ENCODE measurements around the gene SPATA24. TPM values are rescaled to one million over a fixed set of nuclear protein-coding genes. Genes with fewer than 3 reads are reported as not detected.
A peak's percentile ranks its signal among the peaks of the same experiment; 100 is the strongest.

Gene SPATA24
- total RNA-seq, 1 experiment from 2014 or later = 4.6 TPM

DNA sequence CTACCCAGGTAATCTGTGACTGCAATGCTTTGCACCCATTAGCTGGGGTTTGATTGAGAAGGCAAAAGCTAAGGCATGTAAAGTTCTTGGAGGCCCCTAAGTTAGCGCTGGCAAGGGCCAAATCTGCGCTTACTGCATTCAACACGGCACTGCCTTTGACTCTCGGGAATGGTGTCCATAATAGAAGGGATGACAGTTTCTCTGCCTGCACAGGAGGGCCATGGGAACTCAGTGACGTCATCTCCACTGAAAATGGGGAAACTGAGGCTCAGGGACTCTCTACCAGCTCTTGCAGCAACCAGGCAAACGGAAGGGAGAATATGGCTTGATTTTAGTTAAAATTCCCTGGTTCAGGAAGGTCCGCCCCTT lies 487 bp downstream of the SPATA24 start:
- H3K27me3 ChIP-seq (ENCODE audit: low read length) = no peaks in the 10 kb centered on the region
- no peaks in the 10 kb centered on the region for H4K20me1 ChIP-seq (ENCODE audit: insufficient read depth, low read depth, low read length)
- no peaks in the 10 kb centered on the region for H3K9me3 ChIP-seq (ENCODE audit: low read length)
- H2AFZ ChIP-seq (ENCODE audit: low read length) = 0 out of 2 replicates have a peak overlapping the region, but pooled peaks have one; percentile 26
- peak overlapping the region; percentile 77 for H3K27ac ChIP-seq (ENCODE audit: low read length)
- peak overlapping the region; percentile 71 for H3K9ac ChIP-seq (ENCODE audit: low read length)
- peak; percentile 55 for DNase-seq
- H3K36me3 ChIP-seq (ENCODE audit: insufficient read depth, low read length) = no peaks in the 10 kb centered on the region
- peak overlapping the region; percentile 70 for H3K4me3 ChIP-seq (ENCODE audit: low read length)
- H3K79me2 ChIP-seq (ENCODE audit: low read length) = no peaks in the 10 kb centered on the region
- H3K9me2 ChIP-seq (replicated peaks; ENCODE audit: insufficient read depth, low read length) = no peaks in the 10 kb centered on the region
- peak overlapping the region; percentile 92 for H3K4me2 ChIP-seq (ENCODE audit: low read depth, low read length, poor library complexity, severe bottlenecking)
- peaks cover 37% of the 10 kb centered on the region for H3K4me1 ChIP-seq (ENCODE audit: low read length)

GRCh38 chr5:139402561-139403158 lies 1.2 kb downstream of the SPATA24 start:
- no peaks in the 10 kb centered on the region for H3K36me3 ChIP-seq (ENCODE audit: insufficient read depth, low read length)
- peaks cover 30% of the 10 kb centered on the region for H3K4me1 ChIP-seq (ENCODE audit: low read length)
- peak overlapping the region; percentile 92 for H3K4me2 ChIP-seq (ENCODE audit: low read depth, low read length, poor library complexity, severe bottlenecking)
- no peaks in the 10 kb centered on the region for H3K79me2 ChIP-seq (ENCODE audit: low read length)
- H4K20me1 ChIP-seq (ENCODE audit: insufficient read depth, low read depth, low read length) = no peaks in the 10 kb centered on the region
- peak overlapping the region; percentile 77 for H3K27ac ChIP-seq (ENCODE audit: low read length)
- H3K9me2 ChIP-seq (replicated peaks; ENCODE audit: insufficient read depth, low read length) = no peaks in the 10 kb centered on the region
- H3K9ac ChIP-seq (ENCODE audit: low read length) = peak overlapping the region; percentile 71
- no peak for DNase-seq
- no peak overlapping the region for H2AFZ ChIP-seq (ENCODE audit: low read length)
- H3K27me3 ChIP-seq (ENCODE audit: low read length) = no peaks in the 10 kb centered on the region
- no peaks in the 10 kb centered on the region for H3K9me3 ChIP-seq (ENCODE audit: low read length)
- H3K4me3 ChIP-seq (ENCODE audit: low read length) = peak overlapping the region; percentile 70

DNA sequence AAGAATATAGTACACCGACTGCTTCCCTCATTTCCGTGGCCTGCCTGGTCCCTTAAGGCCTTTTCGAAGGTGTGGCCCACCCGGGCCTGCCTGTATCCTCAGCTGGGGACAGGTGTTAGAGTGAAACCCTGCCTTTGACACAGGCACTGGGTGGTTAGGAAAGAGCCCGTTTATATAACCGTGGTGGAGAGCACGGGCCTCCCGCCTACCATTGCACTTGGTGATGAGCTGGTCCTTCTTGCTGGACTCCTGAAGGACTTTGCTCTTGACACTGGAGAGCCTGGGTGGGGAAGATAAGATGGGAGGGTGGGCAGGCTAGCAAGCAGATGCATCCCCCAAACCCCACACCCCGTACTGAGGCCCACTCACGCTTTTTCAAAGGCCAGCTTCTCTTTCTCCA lies 2.3 kb downstream of the SPATA24 start:
- H3K27me3 ChIP-seq (ENCODE audit: low read length) = no peaks in the 10 kb centered on the region
- H3K9me2 ChIP-seq (replicated peaks; ENCODE audit: insufficient read depth, low read length) = no peaks in the 10 kb centered on the region
- DNase-seq = no peak
- H3K27ac ChIP-seq (ENCODE audit: low read length) = no peak overlapping the region
- peaks cover 19% of the 10 kb centered on the region for H3K4me1 ChIP-seq (ENCODE audit: low read length)
- H3K4me3 ChIP-seq (ENCODE audit: low read length) = no peak overlapping the region
- no peak overlapping the region for H2AFZ ChIP-seq (ENCODE audit: low read length)
- H3K9me3 ChIP-seq (ENCODE audit: low read length) = no peaks in the 10 kb centered on the region
- no peak overlapping the region for H3K9ac ChIP-seq (ENCODE audit: low read length)
- no peaks in the 10 kb centered on the region for H4K20me1 ChIP-seq (ENCODE audit: insufficient read depth, low read depth, low read length)
- H3K79me2 ChIP-seq (ENCODE audit: low read length) = no peaks in the 10 kb centered on the region
- no peaks in the 10 kb centered on the region for H3K36me3 ChIP-seq (ENCODE audit: insufficient read depth, low read length)
- no peak overlapping the region for H3K4me2 ChIP-seq (ENCODE audit: low read depth, low read length, poor library complexity, severe bottlenecking)

DNA sequence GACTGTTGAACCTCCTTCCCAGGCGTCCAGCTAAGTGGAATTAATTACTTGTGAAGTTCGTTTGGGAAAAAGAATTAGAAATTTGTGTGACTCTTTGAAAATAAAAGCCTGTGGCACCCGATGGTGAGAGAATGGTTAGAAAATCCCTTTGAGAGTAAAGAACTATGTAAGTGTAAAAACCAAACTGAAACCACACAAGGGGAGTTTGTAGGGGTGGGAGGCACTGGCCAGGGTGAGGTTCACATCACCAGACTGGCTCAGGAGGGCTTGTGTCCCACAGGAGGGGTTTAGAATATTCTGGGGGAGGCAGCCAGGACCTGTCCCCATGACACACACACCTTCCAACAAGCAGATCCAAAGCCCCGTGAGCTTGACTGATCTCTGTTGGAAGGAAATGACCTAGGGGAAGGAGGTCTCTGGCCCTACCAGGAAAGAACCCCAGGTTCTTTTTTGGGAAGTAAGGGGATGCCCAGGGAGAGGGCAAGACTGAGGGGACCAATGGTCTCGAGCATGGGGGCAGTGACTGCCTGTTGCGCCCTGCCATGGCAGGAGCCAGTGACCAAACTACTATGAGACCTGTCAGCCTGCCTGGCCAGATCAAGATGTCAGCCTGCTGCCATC lies 4.3 kb downstream of the SPATA24 start:
- H3K4me2 ChIP-seq (ENCODE audit: low read depth, low read length, poor library complexity, severe bottlenecking) = no peak overlapping the region
- H3K9me2 ChIP-seq (replicated peaks; ENCODE audit: insufficient read depth, low read length) = no peaks in the 10 kb centered on the region
- peaks cover 17% of the 10 kb centered on the region for H3K4me1 ChIP-seq (ENCODE audit: low read length)
- DNase-seq = no peak
- no peaks in the 10 kb centered on the region for H3K27me3 ChIP-seq (ENCODE audit: low read length)
- H3K79me2 ChIP-seq (ENCODE audit: low read length) = no peaks in the 10 kb centered on the region
- H3K36me3 ChIP-seq (ENCODE audit: insufficient read depth, low read length) = no peaks in the 10 kb centered on the region
- no peak overlapping the region for H3K27ac ChIP-seq (ENCODE audit: low read length)
- no peak overlapping the region for H2AFZ ChIP-seq (ENCODE audit: low read length)
- H4K20me1 ChIP-seq (ENCODE audit: insufficient read depth, low read depth, low read length) = no peaks in the 10 kb centered on the region
- no peak overlapping the region for H3K9ac ChIP-seq (ENCODE audit: low read length)
- no peaks in the 10 kb centered on the region for H3K9me3 ChIP-seq (ENCODE audit: low read length)
- H3K4me3 ChIP-seq (ENCODE audit: low read length) = no peak overlapping the region

GRCh38 chr5:139397921-139398320 lies 6.0 kb downstream of the SPATA24 start:
- Histone ChIP-seq H3K4me2 (ENCODE audit: low read depth, low read length, poor library complexity, severe bottlenecking) (no peak overlapping the region), H3K79me2 (ENCODE audit: low read length) (peaks cover 8% of the 10 kb centered on the region; the same call in 1 of the 2 replicates), H3K27me3 (ENCODE audit: low read length) (no peaks in the 10 kb centered on the region), H3K27ac (ENCODE audit: low read length) (no peak overlapping the region), H3K36me3 (ENCODE audit: insufficient read depth, low read length) (no peaks in the 10 kb centered on the region), H4K20me1 (ENCODE audit: insufficient read depth, low read depth, low read length) (no peaks in the 10 kb centered on the region), H3K9me2 (replicated peaks; ENCODE audit: insufficient read depth, low read length) (no peaks in the 10 kb centered on the region), H3K9me3 (ENCODE audit: low read length) (no peaks in the 10 kb centered on the region), H2AFZ (ENCODE audit: low read length) (no peak overlapping the region), H3K4me1 (ENCODE audit: low read length) (peaks cover 14% of the 10 kb centered on the region), H3K4me3 (ENCODE audit: low read length) (no peak overlapping the region), H3K9ac (ENCODE audit: low read length) (no peak overlapping the region)
- no peak for DNase-seq

GRCh38 chr5:139396691-139397090 lies 7.2 kb downstream of the SPATA24 start:
- Histone ChIP-seq H3K4me1 (ENCODE audit: low read length) (peaks cover 13% of the 10 kb centered on the region), H4K20me1 (ENCODE audit: insufficient read depth, low read depth, low read length) (no peaks in the 10 kb centered on the region), H3K9ac (ENCODE audit: low read length) (no peak overlapping the region), H3K27me3 (ENCODE audit: low read length) (no peaks in the 10 kb centered on the region), H3K4me2 (ENCODE audit: low read depth, low read length, poor library complexity, severe bottlenecking) (no peak overlapping the region), H3K79me2 (ENCODE audit: low read length) (peaks cover 8% of the 10 kb centered on the region; the same call in 1 of the 2 replicates), H3K4me3 (ENCODE audit: low read length) (no peak overlapping the region), H3K9me3 (ENCODE audit: low read length) (no peaks in the 10 kb centered on the region), H2AFZ (ENCODE audit: low read length) (no peak overlapping the region), H3K27ac (ENCODE audit: low read length) (no peak overlapping the region), H3K9me2 (replicated peaks; ENCODE audit: insufficient read depth, low read length) (no peaks in the 10 kb centered on the region), H3K36me3 (ENCODE audit: insufficient read depth, low read length) (no peaks in the 10 kb centered on the region)
- no peak for DNase-seq

- no peaks in the 10 kb centered on the region for H3K9me3 ChIP-seq (ENCODE audit: low read length)
- H3K36me3 ChIP-seq (ENCODE audit: insufficient read depth, low read length) = no peaks in the 10 kb centered on the region
- H3K79me2 ChIP-seq (ENCODE audit: low read length) = peaks cover 14% of the 10 kb centered on the region; the same call in 1 of the 2 replicates
- no peaks in the 10 kb centered on the region for H3K27me3 ChIP-seq (ENCODE audit: low read length)
- no peak overlapping the region for H2AFZ ChIP-seq (ENCODE audit: low read length)
- no peak overlapping the region for H3K9ac ChIP-seq (ENCODE audit: low read length)
- H3K4me1 ChIP-seq (ENCODE audit: low read length) = peaks cover 19% of the 10 kb centered on the region
- no peak overlapping the region for H3K4me3 ChIP-seq (ENCODE audit: low read length)
- no peaks in the 10 kb centered on the region for H4K20me1 ChIP-seq (ENCODE audit: insufficient read depth, low read depth, low read length)
- DNase-seq = no peak
- H3K4me2 ChIP-seq (ENCODE audit: low read depth, low read length, poor library complexity, severe bottlenecking) = no peak overlapping the region
- no peaks in the 10 kb centered on the region for H3K9me2 ChIP-seq (replicated peaks; ENCODE audit: insufficient read depth, low read length)
- no peak overlapping the region for H3K27ac ChIP-seq (ENCODE audit: low read length)
Observed at GRCh38 chr5:139395844-139396640, 7.8 kb downstream of the SPATA24 start.

All from Karpas-422 (cell line).